GM21717 (cell line): Measurements from ENCODE around the gene DDAH2.

ENCODE experiments used
- ATAC-seq: cut with Tn5 transposase; IDR thresholded peaks from one replicate; pipeline ENCODE4 v1.9.1; 2021; ENCODE audit warnings: mild to moderate bottlenecking, moderate library complexity; ENCODE audit not compliant: unreplicated experiment

Gene DDAH2

DNA sequence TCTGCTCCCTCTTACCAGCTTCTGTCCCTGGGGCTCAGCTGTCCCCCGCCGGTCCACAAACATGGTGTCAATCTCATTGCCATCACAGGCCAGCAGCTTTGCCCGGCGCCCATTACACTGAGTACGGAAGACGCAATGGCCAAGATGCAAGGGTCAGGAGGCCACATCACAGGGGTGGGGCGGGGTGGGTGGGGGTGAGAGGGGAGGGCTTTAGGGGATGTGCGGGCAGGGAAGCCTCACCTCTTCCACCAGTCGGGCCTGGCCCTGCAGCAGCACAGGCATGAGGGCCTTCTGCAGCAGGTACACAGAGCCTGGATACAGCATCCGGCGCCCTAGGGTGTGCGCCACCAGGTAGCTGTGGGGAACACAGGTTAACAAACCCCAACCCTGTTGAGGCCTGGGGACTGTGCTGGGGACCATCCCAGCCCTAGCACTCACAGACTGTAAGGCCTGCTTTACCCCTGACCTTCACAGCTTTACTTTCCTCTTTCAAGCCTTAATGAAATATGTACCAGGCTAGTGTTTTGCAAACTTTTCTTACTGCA lies 37.5 kb downstream of the DDAH2 start:
- ATAC-seq: no peak

DNA sequence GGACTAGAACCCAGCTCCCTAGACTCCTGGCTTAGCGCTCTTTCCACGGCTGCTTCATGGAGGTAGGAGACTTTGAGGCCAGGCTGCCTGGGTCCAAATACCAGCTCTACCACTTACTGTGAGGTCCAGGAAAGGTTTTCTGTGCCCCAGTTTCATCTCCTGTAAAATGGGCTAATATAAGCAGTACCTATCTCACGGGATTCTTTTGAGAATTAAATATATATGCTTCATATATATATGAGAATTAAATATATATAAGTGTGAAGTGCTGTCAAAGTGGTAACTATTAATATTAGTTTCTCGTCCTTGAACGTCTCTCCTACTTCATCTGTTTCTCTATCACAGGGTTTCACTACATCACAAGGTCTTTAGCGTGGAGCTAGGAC lies 38.0 kb downstream of the DDAH2 start:
- ATAC-seq: no peak

DNA sequence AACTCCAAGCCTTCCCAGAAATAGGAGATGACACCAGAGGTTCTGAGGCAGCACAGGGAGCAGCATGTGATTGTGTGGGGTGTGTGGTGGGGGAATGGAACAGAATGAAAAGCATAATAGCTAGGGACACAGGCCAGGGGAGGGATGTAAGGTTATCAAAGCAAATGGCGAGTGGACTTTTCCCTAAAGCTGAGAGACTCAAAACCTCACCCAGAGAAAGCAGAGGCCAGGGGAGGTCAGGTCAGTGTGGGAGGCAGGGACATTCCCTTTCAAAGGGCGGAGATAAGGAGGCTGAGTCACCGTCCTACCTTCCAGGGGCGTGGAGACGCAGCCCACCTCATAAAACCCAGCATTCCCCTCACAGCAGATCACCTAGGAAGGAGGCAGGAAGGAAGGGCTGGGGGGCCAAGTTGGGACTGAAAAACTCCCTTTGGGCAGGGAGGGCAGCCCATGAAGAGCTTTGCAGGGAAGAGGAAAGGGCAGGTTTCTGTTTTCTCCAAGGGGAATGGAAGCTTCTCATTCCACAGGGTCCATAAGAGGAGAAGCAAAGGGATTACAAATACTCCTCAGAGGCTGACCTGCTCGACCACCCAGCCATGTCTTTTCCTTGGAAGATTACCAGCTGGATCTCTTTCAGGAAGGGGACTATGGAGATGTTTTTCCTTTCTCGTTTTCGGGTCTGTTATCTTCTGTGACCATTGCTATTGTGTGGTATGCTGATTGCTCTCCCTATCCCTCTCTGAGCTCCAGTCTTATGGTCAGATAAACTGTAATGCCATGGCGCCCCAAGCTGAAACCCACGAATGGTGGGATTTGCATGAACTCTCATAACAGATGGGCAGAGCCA lies 38.6 kb downstream of the DDAH2 start:
- ATAC-seq: no peak

DNA sequence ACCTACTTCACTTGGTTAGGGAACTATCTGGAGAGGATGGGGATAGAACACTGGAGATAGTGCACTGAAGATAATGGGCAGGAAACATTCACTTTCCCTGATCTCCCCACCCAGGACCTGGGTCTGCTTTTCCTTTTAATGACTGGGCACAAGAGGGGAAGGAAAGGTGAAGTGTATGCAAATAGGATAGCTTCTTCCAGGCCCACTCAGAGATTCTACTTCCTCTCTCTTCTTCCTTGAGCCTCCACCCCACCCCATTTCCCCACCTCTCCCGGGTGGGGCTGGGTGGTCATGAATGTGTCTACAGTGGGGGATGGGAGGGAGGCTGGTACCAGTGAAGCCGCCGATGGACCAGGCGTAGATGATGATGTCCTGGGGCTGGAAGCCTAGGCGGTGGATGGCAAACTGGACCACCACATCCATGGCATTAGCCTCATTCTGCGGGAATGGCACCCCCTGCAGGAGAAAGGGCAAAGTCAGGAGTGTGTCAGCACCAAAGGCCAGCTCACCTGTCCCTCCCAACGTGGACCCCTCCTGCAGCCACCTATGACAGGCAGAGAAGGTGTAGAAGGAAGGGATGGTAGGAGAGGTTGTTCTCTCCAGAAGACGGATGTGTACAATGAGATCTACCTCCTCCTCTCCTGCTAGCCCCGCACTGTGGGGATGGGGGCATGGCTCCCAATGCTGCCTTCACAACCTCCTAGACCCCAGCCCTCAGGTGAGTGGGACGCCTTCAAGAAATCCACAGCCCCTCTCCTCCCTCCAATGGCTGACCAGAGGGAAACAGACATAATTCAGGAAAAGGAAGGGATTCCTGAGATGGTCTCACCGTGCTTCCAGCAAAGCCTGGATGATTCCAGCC lies 39.6 kb downstream of the DDAH2 start:
- ATAC-seq: no peak

DNA sequence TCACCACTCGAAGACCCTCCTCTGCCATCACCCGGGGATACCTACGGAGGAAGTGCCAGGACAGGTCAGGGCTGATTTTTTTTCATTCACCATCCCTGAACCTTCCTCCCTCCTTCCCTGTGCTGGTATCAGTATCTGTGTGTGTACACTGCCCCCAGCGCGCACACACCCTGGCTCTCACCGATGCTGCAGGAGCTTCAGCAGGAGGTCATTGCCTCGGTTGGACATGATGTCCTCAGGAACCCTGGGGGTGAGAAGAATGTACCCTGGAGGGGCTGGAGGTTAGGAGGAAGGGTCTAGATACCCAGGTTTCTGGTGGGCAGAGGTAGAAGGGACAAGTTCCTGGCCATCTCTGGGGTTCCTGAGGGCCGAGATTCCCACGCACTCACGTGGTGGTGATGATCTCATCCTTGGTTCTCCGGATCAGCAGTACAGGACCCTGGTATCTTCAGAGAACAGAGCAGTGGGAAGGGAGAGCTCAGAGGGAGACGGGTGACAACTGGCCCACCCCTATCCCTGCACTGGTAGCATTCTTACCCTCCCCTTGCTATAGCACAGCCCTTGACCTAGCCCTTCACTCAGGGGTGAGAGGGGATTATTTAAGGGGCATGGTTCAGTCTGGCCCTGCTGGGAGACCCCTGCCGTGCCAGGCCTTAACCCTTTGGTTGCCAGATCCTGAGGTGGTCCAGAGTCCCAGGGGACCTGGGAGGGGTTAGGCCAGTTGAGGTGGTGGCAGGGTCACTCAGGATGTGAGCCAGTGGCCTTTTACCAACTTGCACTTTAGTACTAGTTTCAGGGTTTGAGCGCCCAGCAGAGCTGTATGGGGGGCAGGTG lies 41.0 kb downstream of the DDAH2 start:
- ATAC-seq: no peak

DNA sequence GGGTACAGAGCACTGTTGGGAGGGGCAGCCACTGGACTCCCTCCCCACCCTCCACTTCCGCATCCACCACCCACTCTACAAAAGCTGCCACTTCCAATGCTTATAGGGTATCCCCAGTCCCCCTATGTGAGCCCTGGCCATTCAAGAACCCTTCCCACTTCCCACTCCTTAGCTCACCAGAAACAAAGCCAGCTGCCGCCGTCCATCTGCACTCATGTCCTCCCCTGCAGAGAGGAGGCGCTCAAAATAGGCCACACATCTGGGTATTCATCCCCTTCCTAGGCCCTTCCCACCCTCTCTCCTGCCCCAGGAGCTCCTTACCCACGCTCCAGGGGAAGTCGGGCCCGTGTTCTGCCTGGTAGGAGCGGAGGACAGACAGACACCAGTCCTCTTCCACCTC lies 41.8 kb downstream of the DDAH2 start:
- no peak for ATAC-seq

DNA sequence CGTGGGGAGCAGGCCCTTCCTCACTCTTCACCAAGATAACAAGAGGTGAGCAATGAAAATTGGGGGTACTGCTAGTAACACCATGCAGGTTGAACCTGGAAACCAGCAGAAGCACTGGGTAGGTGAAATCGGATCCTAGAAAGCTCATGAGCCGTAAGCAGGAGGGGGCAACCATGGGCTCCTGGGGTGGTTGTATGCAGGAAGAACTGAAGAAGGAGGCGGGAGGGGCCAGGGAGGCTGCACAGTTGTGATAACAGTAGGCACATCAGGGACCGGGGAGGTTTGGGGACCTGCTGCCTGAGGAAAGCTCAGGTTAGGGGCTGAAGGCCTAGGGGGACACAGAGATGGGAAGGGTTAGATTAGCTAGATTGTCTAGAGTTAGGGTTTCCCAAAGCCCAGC lies 42.6 kb downstream of the DDAH2 start:
- no peak for ATAC-seq

DNA sequence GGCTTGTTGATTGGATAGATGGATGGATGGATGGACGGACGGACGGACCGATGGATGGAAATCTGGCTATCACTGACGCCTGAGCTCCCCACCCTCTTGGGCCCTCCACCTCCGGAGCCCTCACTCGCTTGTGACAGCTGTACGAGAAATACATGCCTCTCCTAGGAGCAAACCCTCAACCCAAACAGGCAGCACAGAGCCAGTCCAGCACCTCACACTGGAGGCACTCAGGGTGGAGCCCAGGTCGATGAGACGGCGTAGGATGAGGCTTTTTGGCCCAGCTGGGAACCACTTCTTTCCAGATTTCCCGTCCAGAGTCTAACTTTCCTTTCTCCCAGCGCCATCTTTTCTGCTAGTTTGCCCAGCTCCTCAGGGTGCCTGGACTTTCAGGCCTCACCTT lies 45.5 kb downstream of the DDAH2 start:
- ATAC-seq: no peak

DNA sequence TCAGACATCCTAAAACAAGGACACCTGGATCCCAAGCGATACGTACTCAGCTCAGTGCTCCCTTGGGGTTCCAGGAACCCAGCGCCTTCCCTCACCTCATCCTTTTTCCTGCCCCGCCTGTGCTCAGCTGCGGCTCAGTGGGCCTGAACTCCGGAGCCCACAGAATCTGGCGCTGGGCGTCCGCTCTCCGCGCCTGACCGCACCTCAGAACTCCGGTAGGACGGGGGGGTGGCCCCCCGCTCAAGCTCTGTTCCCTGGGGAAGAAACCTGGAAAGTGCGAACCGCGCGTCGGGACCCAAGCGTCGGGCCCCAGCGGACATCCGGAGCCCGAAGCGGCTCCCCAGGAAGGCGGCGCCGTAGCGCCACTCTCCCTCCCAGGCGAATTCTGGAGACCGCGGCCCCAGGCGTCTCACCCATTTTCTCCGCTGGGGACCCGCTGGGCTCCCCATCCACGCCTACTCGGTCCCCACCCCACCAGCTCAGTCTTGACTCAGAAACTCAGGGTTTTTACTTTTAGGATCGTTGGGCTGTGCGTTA lies 47.9 kb downstream of the DDAH2 start:
- ATAC-seq: no peak

DNA sequence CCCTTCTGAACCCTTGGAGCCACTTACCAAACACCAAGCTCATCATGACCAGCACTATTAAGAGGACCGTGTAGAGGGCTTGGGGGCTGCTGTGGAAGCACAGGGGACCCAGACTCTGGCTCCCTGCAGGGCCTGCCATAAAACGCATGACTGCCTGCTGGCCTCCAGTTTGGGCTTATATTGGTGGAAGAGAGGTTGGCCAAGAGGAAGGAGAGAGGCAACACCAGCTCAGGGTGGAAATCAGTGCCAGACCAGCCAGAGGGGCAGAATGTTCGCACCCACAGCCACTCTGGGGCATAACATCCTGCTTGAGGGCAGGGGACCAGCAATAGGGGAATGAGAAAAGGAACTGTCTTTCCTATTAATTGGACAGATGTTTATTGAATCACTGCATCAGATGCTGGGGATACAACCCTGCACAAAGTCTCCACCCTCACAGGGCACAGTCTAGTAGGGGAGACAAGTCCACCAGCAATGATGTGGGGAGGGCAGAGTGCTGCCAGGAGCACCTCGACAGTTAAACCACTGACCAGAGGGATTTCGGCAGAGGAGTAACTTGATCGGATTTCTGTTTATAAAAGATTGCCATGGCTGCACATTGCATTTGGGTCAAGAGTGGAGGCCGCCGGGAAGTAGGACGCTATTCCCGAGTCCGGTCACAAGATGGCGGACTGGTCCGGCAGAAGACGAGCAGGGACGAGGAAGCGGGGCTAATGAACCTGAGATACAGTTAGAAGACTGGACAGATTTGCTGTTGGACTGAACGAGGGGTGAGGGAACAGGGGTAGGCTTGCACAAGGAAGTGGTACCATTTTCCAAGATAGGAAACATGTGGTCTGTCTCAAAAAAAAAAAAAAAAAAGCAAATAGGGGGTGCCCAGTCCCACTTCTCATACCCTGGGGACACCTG lies 48.6 kb downstream of the DDAH2 start, which contains the start of gene LY6G5C:
TSS of gene LY6G5C (minus strand) at position 842 of the 909 bp plus-strand sequence. CDS start at position 148, 694 bp downstream.
- ATAC-seq: no peak

DNA sequence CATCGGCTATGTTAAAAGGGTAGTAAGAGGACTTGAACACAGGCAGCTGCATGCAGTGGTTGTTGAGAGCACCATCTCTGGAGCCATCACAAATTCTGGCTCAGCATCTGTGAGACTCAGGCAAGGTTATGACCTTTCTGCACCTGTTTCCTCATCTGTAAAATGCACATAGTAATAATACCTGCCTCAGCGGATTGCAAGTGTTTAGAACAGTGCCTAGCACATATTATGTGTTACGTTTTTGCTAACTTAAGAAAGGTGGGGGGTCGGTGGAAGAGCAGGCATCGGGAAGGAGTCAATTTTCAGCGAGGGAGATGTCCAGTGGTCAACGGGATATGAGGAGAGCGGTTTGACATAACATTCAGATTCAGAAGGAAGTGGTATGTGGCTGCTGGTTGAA lies 51.1 kb downstream of the DDAH2 start:
- ATAC-seq: no peak
